Neural progenitor cell (in vitro differentiated cells): ENCODE data around the gene SLC25A52.

ENCODE experiments used
- EZH2phosphoT487 ChIP-seq: fragments of 200-600 bp; sonication (generic); IDR thresholded peaks from 2 replicates; pipeline ENCODE4 v1.6.1; 2017; ENCODE audit warnings: antibody characterized with exemption
- TF ChIP-seq, protein P1 (sequence below): fragments of 200-600 bp; sonication (generic); IDR thresholded peaks from 2 replicates; pipeline ENCODE4 v1.5.1; 2017; ENCODE audit warnings: antibody characterized with exemption, mild to moderate bottlenecking

DNA sequence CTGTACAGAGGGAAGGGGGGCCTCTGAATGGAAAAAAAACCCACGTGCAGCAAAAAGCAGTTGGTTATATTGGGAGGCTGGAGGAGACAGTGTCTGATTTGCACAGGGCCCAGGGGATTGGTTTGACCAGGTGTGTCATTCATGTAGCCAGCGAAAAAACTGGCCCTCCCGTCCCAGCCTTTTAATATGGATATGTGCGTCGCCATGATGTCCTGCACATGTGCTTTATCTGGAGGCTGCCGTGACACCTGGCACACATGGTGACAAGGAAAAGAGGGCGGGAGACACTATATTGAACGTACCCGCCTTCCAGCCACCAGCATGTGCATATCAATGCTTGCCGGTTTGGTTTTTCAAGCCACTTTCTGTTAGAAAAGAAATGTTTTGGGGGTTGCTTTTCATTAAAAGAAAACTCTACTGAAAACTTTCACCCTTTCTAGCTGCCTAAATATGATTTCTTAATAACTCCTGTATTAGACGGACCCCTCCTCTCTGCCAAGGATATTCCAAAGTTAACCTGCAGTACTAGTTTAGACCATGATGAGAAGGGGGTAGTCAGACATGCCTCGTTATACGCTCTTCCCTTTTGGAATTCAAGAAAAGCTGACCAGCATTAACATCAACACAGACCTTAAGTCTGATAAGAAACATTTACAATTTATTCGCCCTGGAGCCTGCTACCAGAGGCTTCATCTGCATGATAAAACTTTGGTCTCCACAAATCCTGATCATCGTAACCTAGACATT is 16.2 kb downstream of the SLC25A52 start:
- no peak for TF ChIP-seq EZH2phosphoT487
- TF ChIP-seq, protein P1, sequence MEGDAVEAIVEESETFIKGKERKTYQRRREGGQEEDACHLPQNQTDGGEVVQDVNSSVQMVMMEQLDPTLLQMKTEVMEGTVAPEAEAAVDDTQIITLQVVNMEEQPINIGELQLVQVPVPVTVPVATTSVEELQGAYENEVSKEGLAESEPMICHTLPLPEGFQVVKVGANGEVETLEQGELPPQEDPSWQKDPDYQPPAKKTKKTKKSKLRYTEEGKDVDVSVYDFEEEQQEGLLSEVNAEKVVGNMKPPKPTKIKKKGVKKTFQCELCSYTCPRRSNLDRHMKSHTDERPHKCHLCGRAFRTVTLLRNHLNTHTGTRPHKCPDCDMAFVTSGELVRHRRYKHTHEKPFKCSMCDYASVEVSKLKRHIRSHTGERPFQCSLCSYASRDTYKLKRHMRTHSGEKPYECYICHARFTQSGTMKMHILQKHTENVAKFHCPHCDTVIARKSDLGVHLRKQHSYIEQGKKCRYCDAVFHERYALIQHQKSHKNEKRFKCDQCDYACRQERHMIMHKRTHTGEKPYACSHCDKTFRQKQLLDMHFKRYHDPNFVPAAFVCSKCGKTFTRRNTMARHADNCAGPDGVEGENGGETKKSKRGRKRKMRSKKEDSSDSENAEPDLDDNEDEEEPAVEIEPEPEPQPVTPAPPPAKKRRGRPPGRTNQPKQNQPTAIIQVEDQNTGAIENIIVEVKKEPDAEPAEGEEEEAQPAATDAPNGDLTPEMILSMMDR = no peak
